Endothelial cell of umbilical vein (primary cell): ENCODE data around the gene TANGO2. TPM values are rescaled to one million over a fixed set of nuclear protein-coding genes. Genes with fewer than 3 reads are reported as not detected.

Source experiments
- BruUV-seq: library from RNA; stranded (reverse); fragments of 400-500 nt; replicated peaks from 2 replicates; lab custom pipeline; 2021; lab: Mats Ljungman, UMichigan
- CTCF ChIA-PET: fragments of 300-600, 350-600 bp; sonication (Branson Sonifier 250); formaldehyde crosslinking; loops from one replicate; lab custom pipeline; 2021; ENCODE audit warnings: antibody characterized with exemption, inconsistent platforms; lab: Charles Lee
- POLR2A ChIA-PET: fragments of 300-600, 350-600 bp; sonication (Branson Sonifier 250); formaldehyde crosslinking; loops from one replicate; lab custom pipeline; 2021; ENCODE audit warnings: antibody characterized with exemption, inconsistent platforms; lab: Charles Lee
- DNase-seq: peaks from one replicate; pipeline ENCODE4 v3.0.0-alpha.2; 2011; ENCODE audit warnings: low read depth, low spot score
- FAIRE-seq: peaks from 2 replicates; lab custom pipeline; 2011; peaks lifted over from hg19 to GRCh38; lab: Jason Lieb, UNC
- H2AFZ ChIP-seq: 2 replicates; pipeline ENCODE4 v1.6.0; 2012; ENCODE audit warnings: low read depth, low read length, control low read depth, inconsistent platforms
- H3K27ac ChIP-seq: 2 replicates; pipeline ENCODE4 v1.5.1; 2011; ENCODE audit warnings: low read depth, mild to moderate bottlenecking, control low read depth, low read length, moderate library complexity; ENCODE audit not compliant: insufficient read depth
- H3K27me3 ChIP-seq, 2 experiments: 2 replicates each; pipeline versions ENCODE4 v1.6.0 to v1.6.1; 2011; ENCODE audit warnings: low read length in 2 of 2, mixed read lengths in 1 of 2; ENCODE audit not compliant: control insufficient read depth in 2 of 2, insufficient read depth in 2 of 2
- H3K36me3 ChIP-seq, 2 experiments: 2 replicates in 1 of 2; 3 replicates in 1 of 2; pipeline ENCODE4 v1.5.1; 2011; ENCODE audit warnings: low read length in 2 of 2, mild to moderate bottlenecking in 1 of 2, moderate library complexity in 1 of 2; ENCODE audit not compliant: control insufficient read depth in 2 of 2, insufficient read depth in 2 of 2; ENCODE audit errors: extremely low read depth in 1 of 2
- H3K4me1 ChIP-seq: 3 replicates; pipeline ENCODE4 v1.5.1; 2011; ENCODE audit warnings: mild to moderate bottlenecking, low read length; ENCODE audit not compliant: control insufficient read depth, insufficient read depth; ENCODE audit errors: extremely low read depth
- H3K4me2 ChIP-seq: 2 replicates; pipeline ENCODE4 v1.6.1; 2011; ENCODE audit warnings: low read length, control low read depth, mixed read lengths; ENCODE audit not compliant: insufficient read depth
- H3K4me3 ChIP-seq, 3 experiments: fragments of 200-600 bp in 1 of 3; sonication (generic), shearing (Covaris generic) in 1 of 3; replicated peaks in 1 of 3; 2 replicates each; pipeline ENCODE4 v1.5.1; 2011 to 2016; ENCODE audit warnings: control low read depth in 3 of 3, low read length in 3 of 3, mild to moderate bottlenecking in 2 of 3, inconsistent platforms in 1 of 3, low read depth in 1 of 3, moderate library complexity in 1 of 3; ENCODE audit not compliant: insufficient read depth in 1 of 3
- H3K79me2 ChIP-seq: 2 replicates; pipeline ENCODE4 v1.6.0; 2012; ENCODE audit warnings: low read length, inconsistent platforms; ENCODE audit not compliant: control insufficient read depth, insufficient read depth
- H3K9ac ChIP-seq: replicated peaks from 2 replicates; pipeline ENCODE3; 2011; ENCODE audit warnings: low read length, control low read depth; ENCODE audit not compliant: insufficient read depth; ENCODE audit errors: extremely low read depth
- H3K9me1 ChIP-seq: replicated peaks from 3 replicates; pipeline ENCODE4 v1.6.0; 2011; ENCODE audit warnings: mild to moderate bottlenecking, low read length; ENCODE audit not compliant: control insufficient read depth, insufficient read depth; ENCODE audit errors: extremely low read depth
- H3K9me3 ChIP-seq: replicated peaks from 2 replicates; pipeline ENCODE4 v1.5.1; 2012; ENCODE audit warnings: low read length, inconsistent platforms; ENCODE audit not compliant: control insufficient read depth, insufficient read depth
- H4K20me1 ChIP-seq: replicated peaks from 2 replicates; pipeline ENCODE3; 2011; ENCODE audit warnings: mild to moderate bottlenecking, low read length; ENCODE audit not compliant: control insufficient read depth, insufficient read depth; ENCODE audit errors: extremely low read depth
- EZH2 ChIP-seq: IDR thresholded peaks from 2 replicates; pipeline ENCODE4 v1.6.1; 2012; ENCODE audit warnings: borderline replicate concordance, low read depth, mild to moderate bottlenecking, moderate library complexity, low read length, inconsistent platforms; ENCODE audit not compliant: severe bottlenecking
- FOS ChIP-seq: IDR thresholded peaks from 2 replicates; pipeline ENCODE4 v1.6.1; 2011; ENCODE audit warnings: mild to moderate bottlenecking, low read length, moderate library complexity, borderline replicate concordance; ENCODE audit not compliant: insufficient read depth
- GATA2 ChIP-seq: IDR thresholded peaks from 2 replicates; pipeline ENCODE4 v1.7.0; 2011; ENCODE audit warnings: low read depth, mild to moderate bottlenecking, moderate library complexity, mixed read lengths, low read length; ENCODE audit not compliant: insufficient read length, insufficient read depth
- JUN ChIP-seq: IDR thresholded peaks from 2 replicates; pipeline ENCODE4 v1.6.1; 2011; ENCODE audit warnings: borderline replicate concordance, low read depth; ENCODE audit not compliant: insufficient read length, insufficient read depth
- MYC ChIP-seq: IDR thresholded peaks from one replicate; pipeline ENCODE4 v1.6.1; 2011; ENCODE audit warnings: mild to moderate bottlenecking, low read depth, low read length
- POLR2A ChIP-seq: IDR thresholded peaks from 2 replicates; pipeline ENCODE4 v1.6.1; 2012; ENCODE audit warnings: low read depth, mild to moderate bottlenecking, control low read depth, low read length
- POLR2AphosphoS5 ChIP-seq: IDR thresholded peaks from 2 replicates; pipeline ENCODE4 v1.6.1; 2012; ENCODE audit warnings: low read depth, mild to moderate bottlenecking, control low read depth, low read length, moderate library complexity; ENCODE audit not compliant: insufficient read depth
- dilution Hi-C: fragments of 300-500 bp; cut with MboI; formaldehyde crosslinking; loops from one replicate; pipeline ENCODE4 v1.15.0; 2019; ENCODE audit warnings: low sequenced_read_pairs; ENCODE audit not compliant: extremely low pct_ligation_motif_present
- intact Hi-C: fragments of 100-400 bp; cut with micrococcal nuclease; formaldehyde crosslinking; loops from one replicate; pipeline ENCODE4 v1.10.0; 2022
- polyA plus RNA-seq, 4 experiments: library from polyadenylated mRNA; depleted of rRNA in 3 of 4; stranded (reverse) in 3 of 4; unstranded in 1 of 4; fragments of >200 nt; gene quantifications; 2 replicates each; pipeline versions ENCODE4 v1.2.1 to v1.2.3, GENCODE V29; 2011 to 2012; ENCODE audit warnings: missing spikeins in 1 of 4
- total RNA-seq: library from RNA; stranded (reverse); gene quantifications from 2 replicates; pipeline ENCODE4 v1.2.3, GENCODE V29; 2021
- TF ChIP-seq, protein P1 (sequence below), 2 donors: IDR thresholded peaks; 1 replicate in 1 of 2; 2 replicates in 1 of 2; pipeline ENCODE4 v1.5.1; 2011; ENCODE audit warnings: low read length in 2 of 2, mild to moderate bottlenecking in 2 of 2, moderate library complexity in 2 of 2, control low read depth in 1 of 2, inconsistent platforms in 1 of 2, low read depth in 1 of 2; ENCODE audit not compliant: insufficient read depth in 1 of 2; ENCODE audit errors: extremely low read depth in 1 of 2
- TF ChIP-seq, protein P2 (sequence below): IDR thresholded peaks from 2 replicates; pipeline ENCODE4 v1.6.1; 2011; ENCODE audit not compliant: insufficient read depth, insufficient read length

Gene TANGO2
- total and polyA plus RNA-seq, 2 donors (not counting 3 experiments of a cell fraction or from before 2014, with no cell fraction given): 40.0 to 49.3 TPM

DNA sequence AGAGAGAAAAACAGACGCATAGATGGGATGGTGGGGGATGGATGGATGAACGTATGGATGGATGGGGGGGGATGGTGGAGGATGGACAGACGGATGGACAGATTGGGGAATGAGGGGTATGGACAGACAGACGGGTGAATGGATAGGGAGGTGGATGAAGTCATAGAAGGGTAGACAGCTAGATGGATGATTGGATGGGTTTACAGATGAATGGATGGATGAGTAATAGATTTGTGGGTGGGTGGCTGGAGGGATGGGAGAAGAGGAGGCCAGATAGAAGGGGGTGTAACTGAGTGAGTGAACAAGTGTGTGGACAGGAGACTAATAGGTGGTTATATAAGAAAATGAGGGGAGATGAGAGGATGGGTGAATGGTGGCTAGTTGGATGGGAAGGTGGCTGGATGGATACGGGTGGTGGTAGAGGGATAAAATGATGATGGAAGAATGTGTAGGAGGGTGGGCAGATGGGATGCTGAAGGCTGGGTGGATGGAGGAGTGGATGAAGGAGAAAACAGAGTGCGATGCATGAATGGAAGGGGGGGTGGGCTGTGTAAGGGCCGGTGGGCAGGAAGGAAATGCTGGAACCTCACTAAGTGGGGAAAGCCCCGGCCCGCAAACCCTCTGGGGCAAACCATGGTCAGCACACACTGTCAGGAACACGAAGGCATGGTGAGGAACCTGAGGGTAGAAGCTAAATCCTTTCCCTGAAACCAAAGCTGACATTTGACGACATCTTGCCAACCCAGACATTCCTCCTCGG lies 25.9 kb upstream of the TANGO2 start:
- DNase-seq (no peak), FAIRE-seq (no peak)
- Histone ChIP-seq H3K79me2 (no peaks in the 10 kb centered on the region), H3K4me3 (no peak overlapping the region), H3K4me2 (no peak overlapping the region), H3K36me3 (no peaks in the 10 kb centered on the region), H4K20me1 (no peaks in the 10 kb centered on the region), H3K9ac (no peak overlapping the region), H3K27me3 (no peaks in the 10 kb centered on the region), H2AFZ (no peak overlapping the region), H3K4me1 (peaks cover 16% of the 10 kb centered on the region), H3K9me3 (no peaks in the 10 kb centered on the region), H3K27ac (no peak overlapping the region), H3K9me1 (no peaks in the 10 kb centered on the region)
- POLR2A ChIA-PET: no interaction called here
- TSS peak; percentile 14 for BruUV-seq
- CTCF ChIA-PET: interaction anchor here (1.0 kb wide), 1 partner anchor 18 kb away, joined by 8 read pairs; no protein-coding TSS in a partner anchor
- intact Hi-C loops (loop anchor here (2.0 kb wide), 1 partner anchor 20 kb away; no protein-coding TSS in a partner anchor), dilution Hi-C loops (no loop called here)
- no peak for TF ChIP-seq MYC
- TF ChIP-seq EZH2: no peak
- no peak for TF ChIP-seq POLR2A
- TF ChIP-seq JUN: no peak
- TF ChIP-seq, protein P1, sequence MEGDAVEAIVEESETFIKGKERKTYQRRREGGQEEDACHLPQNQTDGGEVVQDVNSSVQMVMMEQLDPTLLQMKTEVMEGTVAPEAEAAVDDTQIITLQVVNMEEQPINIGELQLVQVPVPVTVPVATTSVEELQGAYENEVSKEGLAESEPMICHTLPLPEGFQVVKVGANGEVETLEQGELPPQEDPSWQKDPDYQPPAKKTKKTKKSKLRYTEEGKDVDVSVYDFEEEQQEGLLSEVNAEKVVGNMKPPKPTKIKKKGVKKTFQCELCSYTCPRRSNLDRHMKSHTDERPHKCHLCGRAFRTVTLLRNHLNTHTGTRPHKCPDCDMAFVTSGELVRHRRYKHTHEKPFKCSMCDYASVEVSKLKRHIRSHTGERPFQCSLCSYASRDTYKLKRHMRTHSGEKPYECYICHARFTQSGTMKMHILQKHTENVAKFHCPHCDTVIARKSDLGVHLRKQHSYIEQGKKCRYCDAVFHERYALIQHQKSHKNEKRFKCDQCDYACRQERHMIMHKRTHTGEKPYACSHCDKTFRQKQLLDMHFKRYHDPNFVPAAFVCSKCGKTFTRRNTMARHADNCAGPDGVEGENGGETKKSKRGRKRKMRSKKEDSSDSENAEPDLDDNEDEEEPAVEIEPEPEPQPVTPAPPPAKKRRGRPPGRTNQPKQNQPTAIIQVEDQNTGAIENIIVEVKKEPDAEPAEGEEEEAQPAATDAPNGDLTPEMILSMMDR (IDR thresholded peaks at IDR 0.05; ENCODE audit: extremely low read depth in 1 of 2, insufficient read depth in 1 of 2, low read depth in 1 of 2, low read length in 2 of 2): no peak
- no peak for TF ChIP-seq POLR2AphosphoS5
- TF ChIP-seq FOS: no peak
- TF ChIP-seq, protein P2, sequence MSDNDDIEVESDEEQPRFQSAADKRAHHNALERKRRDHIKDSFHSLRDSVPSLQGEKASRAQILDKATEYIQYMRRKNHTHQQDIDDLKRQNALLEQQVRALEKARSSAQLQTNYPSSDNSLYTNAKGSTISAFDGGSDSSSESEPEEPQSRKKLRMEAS: no peak
- TF ChIP-seq GATA2: no peak
